Mesothelial cell of epicardium (in vitro differentiated cells): ENCODE data around the gene BSND. TPM values are rescaled to one million over a fixed set of nuclear protein-coding genes. Genes with fewer than 3 reads are reported as not detected.

ENCODE experiments used
- DNase-seq, 2 experiments: peaks; one replicate each; pipeline ENCODE4 v3.0.0; 2021; ENCODE audit warnings: low spot score in 2 of 2; ENCODE audit not compliant: unreplicated experiment in 2 of 2
- H3K27ac Mint-ChIP-seq: 2 replicates; pipeline ENCODE4 v1.8.0; 2021; ENCODE audit warnings: mixed read lengths
- H3K27me3 Mint-ChIP-seq: 2 replicates; pipeline ENCODE4 v1.8.0; 2021; ENCODE audit warnings: low read depth, mixed read lengths
- H3K36me3 Mint-ChIP-seq: 2 replicates; pipeline ENCODE4 v1.8.0; 2021; ENCODE audit warnings: mixed read lengths
- H3K4me1 Mint-ChIP-seq: 2 replicates; pipeline ENCODE4 v1.8.0; 2021; ENCODE audit warnings: mixed read lengths
- H3K4me3 Mint-ChIP-seq: 2 replicates; pipeline ENCODE4 v1.8.0; 2021; ENCODE audit warnings: mild to moderate bottlenecking, moderate library complexity, mixed read lengths
- H3K9me3 Mint-ChIP-seq: 2 replicates; pipeline ENCODE4 v1.8.0; 2021; ENCODE audit warnings: mixed read lengths
- total RNA-seq: library from RNA; stranded (reverse); gene quantifications from 3 replicates; pipeline ENCODE4 v1.2.1, GENCODE V29; 2021
- TF ChIP-seq, protein P1 (sequence below): fragments of 200-600 bp; sonication (generic); IDR thresholded peaks from one replicate; pipeline ENCODE4 v1.5.0; 2021; ENCODE audit warnings: antibody characterized with exemption; ENCODE audit not compliant: unreplicated experiment

Gene BSND
- total RNA-seq, 1 donor from 2014 or later: 0.09 TPM

DNA sequence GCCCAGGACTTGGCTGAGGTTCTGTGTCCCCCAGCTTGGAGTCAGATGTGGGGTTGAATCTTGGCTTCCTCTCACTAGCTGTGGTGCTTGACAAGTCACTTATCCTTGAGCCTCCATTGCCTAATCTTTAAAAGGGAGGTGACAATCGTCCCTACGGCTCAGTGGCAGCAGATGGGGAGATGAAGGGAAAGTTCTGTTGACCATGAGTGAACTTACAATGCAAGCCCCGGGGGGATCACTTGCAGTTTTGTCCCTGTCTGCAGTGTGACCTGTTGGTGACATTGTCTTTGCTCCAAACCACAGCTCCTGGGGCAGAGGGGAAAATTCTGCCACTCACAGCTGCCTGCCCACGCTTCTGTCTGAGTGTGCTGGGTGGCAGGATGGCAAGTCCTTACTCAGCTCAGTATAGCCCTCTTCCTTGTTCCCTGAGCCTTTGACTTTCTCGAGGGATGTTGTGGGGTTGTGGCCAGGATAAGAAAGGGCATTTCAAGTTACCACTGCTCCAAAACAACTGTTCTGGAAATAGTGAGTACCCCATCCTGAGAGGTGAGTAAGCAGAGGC lies 42.3 kb downstream of the BSND start:
- Mint-ChIP-seq H3K4me1 (peaks cover 17% of the 10 kb centered on the region), H3K27me3 (peaks cover 73% of the 10 kb centered on the region), H3K36me3 (no peaks in the 10 kb centered on the region), H3K4me3 (peak overlapping the region; percentile 71), H3K9me3 (no peaks in the 10 kb centered on the region), H3K27ac (no peak overlapping the region)
- TF ChIP-seq, protein P1, sequence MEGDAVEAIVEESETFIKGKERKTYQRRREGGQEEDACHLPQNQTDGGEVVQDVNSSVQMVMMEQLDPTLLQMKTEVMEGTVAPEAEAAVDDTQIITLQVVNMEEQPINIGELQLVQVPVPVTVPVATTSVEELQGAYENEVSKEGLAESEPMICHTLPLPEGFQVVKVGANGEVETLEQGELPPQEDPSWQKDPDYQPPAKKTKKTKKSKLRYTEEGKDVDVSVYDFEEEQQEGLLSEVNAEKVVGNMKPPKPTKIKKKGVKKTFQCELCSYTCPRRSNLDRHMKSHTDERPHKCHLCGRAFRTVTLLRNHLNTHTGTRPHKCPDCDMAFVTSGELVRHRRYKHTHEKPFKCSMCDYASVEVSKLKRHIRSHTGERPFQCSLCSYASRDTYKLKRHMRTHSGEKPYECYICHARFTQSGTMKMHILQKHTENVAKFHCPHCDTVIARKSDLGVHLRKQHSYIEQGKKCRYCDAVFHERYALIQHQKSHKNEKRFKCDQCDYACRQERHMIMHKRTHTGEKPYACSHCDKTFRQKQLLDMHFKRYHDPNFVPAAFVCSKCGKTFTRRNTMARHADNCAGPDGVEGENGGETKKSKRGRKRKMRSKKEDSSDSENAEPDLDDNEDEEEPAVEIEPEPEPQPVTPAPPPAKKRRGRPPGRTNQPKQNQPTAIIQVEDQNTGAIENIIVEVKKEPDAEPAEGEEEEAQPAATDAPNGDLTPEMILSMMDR: no peak
- no peak for DNase-seq

DNA sequence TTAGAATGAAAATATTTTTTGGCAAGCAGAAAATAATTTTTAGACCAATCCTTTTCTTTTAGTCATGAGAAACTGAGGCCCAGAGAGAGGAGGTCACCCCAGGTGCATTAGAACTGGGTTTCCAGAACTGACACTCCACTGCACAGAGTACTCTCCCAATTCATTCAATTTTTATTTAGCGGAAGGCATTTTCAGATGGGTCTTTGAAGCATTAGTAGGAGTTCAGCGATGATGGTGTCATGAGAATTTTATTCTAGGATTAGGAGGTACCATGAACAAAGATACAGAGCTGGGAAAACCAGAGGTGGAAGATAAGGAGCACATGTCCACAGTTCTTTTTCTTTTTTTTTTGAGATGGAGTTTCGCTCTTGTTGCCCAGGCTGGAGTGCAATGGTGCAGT lies 42.9 kb downstream of the BSND start:
- no peaks in the 10 kb centered on the region for H3K9me3 Mint-ChIP-seq
- no peak for DNase-seq
- H3K27me3 Mint-ChIP-seq: peaks cover 68% of the 10 kb centered on the region
- TF ChIP-seq, protein P1: no peak
- H3K4me1 Mint-ChIP-seq: peaks cover 17% of the 10 kb centered on the region
- H3K27ac Mint-ChIP-seq: no peak overlapping the region
- no peaks in the 10 kb centered on the region for H3K36me3 Mint-ChIP-seq
- H3K4me3 Mint-ChIP-seq: no peak overlapping the region

DNA sequence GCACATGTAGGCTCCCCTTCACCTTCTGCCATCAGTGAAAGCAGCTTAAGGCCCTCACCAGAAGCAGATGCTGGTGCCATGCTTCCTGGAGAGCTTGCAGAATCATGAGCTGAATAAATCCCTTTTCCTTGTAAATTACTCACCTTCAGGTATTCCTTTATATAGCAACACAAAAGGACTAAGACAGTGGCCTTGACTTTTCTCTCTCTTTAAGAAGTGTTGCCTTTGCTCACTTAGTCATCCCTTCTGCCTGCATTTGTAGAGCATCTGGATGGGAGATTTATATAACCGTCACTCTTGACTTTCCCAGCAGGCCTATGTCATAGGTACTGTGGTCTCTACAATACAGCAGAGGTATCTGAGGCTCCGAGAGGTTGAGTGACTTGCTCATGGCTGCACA lies 44.3 kb downstream of the BSND start:
- TF ChIP-seq, protein P1: no peak
- H3K27ac Mint-ChIP-seq: no peak overlapping the region
- no peak overlapping the region for H3K4me3 Mint-ChIP-seq
- H3K36me3 Mint-ChIP-seq: no peaks in the 10 kb centered on the region
- no peak for DNase-seq
- H3K4me1 Mint-ChIP-seq: peaks cover 17% of the 10 kb centered on the region
- no peaks in the 10 kb centered on the region for H3K9me3 Mint-ChIP-seq
- H3K27me3 Mint-ChIP-seq: peaks cover 54% of the 10 kb centered on the region

DNA sequence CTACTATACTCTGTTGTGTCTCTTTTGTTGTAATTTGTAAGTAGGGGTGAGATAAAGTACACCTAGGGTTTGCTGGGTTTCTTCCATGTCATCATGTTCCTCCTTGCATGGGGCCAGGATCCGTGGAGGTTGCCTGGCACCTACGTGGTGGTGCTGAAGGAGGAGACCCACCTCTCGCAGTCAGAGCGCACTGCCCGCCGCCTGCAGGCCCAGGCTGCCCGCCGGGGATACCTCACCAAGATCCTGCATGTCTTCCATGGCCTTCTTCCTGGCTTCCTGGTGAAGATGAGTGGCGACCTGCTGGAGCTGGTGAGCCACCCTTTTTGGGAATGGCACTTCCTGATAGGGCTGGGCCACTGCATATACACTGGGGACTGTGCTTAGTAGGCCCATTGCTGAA lies 45.0 kb downstream of the BSND start:
- H3K4me3 Mint-ChIP-seq: no peak overlapping the region
- no peak for DNase-seq
- peaks cover 17% of the 10 kb centered on the region for H3K4me1 Mint-ChIP-seq
- no peaks in the 10 kb centered on the region for H3K9me3 Mint-ChIP-seq
- TF ChIP-seq, protein P1: no peak
- H3K27ac Mint-ChIP-seq: no peak overlapping the region
- H3K36me3 Mint-ChIP-seq: no peaks in the 10 kb centered on the region
- peaks cover 47% of the 10 kb centered on the region for H3K27me3 Mint-ChIP-seq

DNA sequence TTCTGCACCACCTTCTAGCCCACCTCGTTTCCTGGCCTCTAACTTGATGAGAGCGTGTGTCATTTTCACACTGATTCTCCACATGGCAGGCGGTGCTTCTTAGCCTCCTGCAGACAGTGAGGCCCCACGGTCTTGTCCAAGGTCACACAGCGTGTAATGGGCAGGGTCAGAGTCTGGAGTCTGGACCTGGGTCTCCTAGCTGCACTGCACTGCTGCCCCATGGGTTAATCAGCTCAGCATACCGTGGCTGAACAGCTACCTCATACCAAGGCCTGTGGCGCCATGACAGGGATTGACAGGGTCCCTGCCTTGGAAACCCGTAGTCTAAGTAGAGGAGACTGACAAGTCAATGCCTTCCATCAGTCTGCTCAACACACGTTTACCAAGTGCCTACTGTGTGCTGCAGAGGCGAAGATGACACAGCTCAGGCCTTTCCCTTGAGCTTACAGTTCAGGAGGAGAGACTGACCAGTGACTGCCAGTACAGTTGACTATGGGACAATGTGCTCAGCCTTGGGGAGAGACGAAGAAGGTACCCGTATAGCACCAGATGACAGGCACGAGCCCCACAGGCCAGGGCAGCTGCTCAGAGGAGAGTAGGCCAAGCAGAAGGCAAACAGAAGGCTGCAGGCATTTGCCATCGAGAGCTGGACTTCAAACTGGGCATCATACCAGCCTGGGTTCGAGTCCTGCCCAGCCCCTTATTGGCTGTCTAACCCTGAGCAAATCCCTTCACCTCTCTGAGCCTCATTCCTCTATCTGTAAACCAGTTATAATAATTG lies 46.1 kb downstream of the BSND start:
- Mint-ChIP-seq H3K27ac (no peak overlapping the region), H3K36me3 (no peaks in the 10 kb centered on the region), H3K4me1 (peaks cover 13% of the 10 kb centered on the region), H3K4me3 (no peak overlapping the region), H3K9me3 (no peaks in the 10 kb centered on the region), H3K27me3 (peaks cover 36% of the 10 kb centered on the region)
- TF ChIP-seq, protein P1: no peak
- no peak for DNase-seq
